Medulla oblongata (tissue), 1 donor: ENCODE results near the gene DEGS2.
"Not testable (repeated sequence)": the region's sequence is repeated elsewhere in the genome, so short reads cannot be mapped to it uniquely, and the experiment has no call there.

Experiments
- DNase-seq: peaks from one replicate; pipeline ENCODE4 v3.0.0-alpha.2; 2015; ENCODE audit errors: extremely low spot score

The DEGS2 gene

GRCh38 chr14:100178691-100179090 lies 19.2 kb upstream of the DEGS2 start:
- no peak for DNase-seq

GRCh38 chr14:100176811-100177327 lies 17.4 kb upstream of the DEGS2 start:
- DNase-seq = no peak

GRCh38 chr14:100173353-100173752 lies 13.9 kb upstream of the DEGS2 start:
- DNase-seq = no peak

GRCh38 chr14:100172811-100173210 lies 13.4 kb upstream of the DEGS2 start:
- no peak for DNase-seq

DNA sequence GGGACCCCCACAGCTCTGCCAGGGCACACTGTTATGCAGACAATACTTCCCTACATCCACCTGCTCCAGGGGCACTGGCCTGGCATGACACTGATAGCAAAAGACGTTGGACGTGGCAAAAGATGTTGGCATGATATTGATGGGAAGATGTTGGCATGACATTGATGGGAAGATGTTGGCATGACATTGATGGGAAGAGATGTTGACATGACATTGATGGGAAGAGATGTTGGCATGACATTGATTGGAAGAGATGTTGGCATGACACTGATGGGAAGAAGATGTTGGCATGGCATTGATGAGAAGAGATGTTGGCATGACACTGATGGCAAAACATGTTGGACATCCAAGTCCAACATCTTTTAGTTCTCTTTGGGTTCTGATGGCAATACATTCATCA lies 11.4 kb upstream of the DEGS2 start:
- DNase-seq = no peak

- no peak for DNase-seq
These were observed 9.1 kb upstream of the DEGS2 start for GRCh38 chr14:100168506-100168905.

- DNase-seq = no peak
These were observed 6.5 kb upstream of the DEGS2 start for GRCh38 chr14:100165831-100166440.

GRCh38 chr14:100165376-100165775 lies 5.9 kb upstream of the DEGS2 start:
- no peak for DNase-seq

- no peak for DNase-seq
These were observed 1.1 kb upstream of the DEGS2 start for GRCh38 chr14:100160534-100160916.

DNA sequence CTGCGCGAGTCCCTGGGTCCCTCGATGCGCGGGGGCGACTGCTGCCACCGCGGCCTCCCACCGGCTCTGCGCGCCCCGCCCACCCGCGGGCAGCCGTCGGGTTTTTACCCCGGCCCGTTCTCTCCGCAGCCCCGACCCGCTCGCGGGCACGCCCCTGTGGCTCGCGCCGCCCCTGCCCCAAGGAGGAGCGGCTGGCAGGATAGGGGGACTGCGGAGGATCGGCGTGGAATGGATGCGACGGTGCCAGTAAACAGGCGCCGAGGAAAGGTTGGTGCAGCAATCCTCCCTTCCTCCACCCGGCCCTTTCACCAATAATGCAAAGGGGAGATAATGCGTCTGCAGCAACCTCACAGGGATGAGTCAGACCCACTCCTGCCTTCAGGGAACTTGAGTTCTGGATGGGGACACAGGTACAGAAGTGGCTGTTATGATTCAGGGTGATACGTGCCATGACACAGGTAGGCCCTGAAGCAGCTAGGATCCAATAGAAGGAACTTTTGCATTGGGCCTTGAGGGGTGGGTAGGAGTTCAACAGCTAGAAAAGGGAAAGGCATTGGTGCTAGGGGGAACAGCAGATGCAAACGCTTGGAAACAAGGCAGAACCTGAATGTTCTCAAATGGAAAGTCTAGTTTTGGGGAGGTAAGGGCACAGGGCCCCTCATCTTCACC lies 554 bp upstream of the DEGS2 start:
- DNase-seq = no peak

DNA sequence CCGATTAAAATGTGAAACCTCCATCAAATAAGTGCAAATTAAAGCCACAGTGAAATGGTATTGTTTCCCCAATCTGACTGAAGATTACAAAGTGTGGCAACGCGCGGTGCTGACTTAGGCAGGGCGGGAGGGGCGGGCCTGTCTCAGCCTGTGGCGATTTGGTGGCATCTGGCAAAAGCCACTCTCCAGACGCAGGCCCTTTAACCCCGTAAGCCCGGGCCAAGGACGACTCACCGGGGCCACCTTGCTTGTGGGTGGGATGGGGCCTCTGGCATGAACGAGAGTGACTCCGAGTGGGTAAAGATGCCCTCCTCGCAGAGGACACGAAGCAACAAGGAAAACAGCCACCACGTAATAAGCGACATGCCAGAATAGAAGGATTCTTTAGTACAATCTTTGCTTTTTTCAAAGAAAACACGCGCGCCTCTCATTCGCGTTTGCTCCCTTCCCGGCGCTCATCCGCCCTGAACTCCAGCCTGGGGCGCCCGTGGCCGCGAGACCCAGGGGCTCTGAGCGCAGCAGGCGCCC lies 815 bp downstream of the DEGS2 start:
- no peak for DNase-seq

GRCh38 chr14:100157548-100158232 lies 1.8 kb downstream of the DEGS2 start:
- DNase-seq = not testable (repeated sequence)

GRCh38 chr14:100156776-100157175 lies 2.7 kb downstream of the DEGS2 start:
- no peak for DNase-seq

GRCh38 chr14:100155756-100156616 lies 3.5 kb downstream of the DEGS2 start:
- no peak for DNase-seq

- no peak for DNase-seq
These were observed 4.3 kb downstream of the DEGS2 start for GRCh38 chr14:100155049-100155621.

GRCh38 chr14:100153560-100153959 lies 5.9 kb downstream of the DEGS2 start:
- DNase-seq = no peak

- DNase-seq = no peak
These were observed 7.4 kb downstream of the DEGS2 start for GRCh38 chr14:100152091-100152490.

DNA sequence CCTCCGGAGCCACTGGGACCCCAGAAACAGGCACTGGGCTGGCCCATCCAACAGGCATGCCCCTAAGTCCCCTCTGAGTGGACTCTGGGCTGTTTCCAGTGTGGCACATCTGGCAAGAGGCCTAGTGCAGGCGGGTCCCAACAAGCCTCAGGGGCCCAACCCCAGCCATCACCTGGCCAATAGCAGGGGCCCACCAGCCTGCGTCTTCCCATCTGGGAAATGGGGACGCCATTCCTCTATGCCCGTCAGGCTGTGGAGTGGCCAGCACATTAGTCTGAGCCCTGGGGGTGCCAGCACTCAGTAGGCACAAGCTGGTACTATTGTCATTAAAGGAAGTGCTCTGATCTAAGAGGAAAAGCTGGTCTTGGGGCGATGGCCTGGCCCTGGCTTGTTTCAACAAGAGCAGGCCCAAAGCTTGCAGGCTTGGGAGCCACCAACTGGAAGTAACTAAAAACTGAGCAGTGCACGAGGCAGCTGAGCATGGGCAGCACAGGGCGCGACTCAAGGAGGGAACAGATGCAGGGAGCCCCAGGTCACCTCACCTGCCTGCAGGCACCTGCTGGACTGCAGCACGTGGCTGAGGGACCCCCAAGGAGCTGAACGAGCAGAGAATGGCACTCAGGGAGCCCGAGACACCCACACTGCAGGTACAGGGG lies 8.4 kb downstream of the DEGS2 start:
- DNase-seq = no peak

DNA sequence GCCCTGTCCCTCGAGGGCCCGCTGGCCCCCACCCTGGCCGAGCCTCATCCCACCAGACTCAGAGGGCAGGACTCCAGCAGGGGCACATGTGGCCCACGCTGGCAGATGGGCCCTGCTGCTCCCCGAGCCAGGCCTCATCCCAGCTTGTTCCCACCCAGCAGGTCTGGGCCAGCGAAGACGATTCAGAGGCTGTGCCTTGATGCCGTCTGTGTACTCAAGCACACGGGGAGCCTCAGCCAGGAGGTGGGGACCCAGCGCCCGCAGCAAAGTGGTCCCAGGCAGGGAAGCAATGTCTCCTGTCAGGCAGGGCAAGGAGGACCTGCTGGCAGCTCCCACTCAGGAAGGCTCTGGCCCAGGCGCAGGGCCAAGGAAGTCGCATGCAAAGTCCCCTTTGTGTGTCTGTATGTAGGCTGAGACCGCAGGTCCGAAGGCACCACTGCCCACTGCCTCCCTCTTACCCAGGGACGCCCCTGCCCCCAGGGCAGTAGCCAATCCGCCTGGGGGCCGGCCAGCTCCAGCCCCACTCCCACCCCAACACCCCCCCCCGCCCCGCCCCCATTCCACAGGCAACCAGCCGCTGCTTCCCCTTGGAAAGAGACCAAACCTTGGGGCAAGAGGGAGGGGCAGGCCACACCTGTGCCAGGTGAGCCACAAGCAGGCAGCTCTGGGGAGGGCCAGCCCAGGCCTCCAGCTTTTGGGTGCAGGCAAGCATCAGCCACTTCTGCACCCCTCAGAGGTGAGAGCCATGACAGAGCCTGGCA lies 9.4 kb downstream of the DEGS2 start:
- no peak for DNase-seq
